Aorta (tissue), 5 donors: ENCODE results near the gene TP53RK. TPM values are rescaled to one million over a fixed set of nuclear protein-coding genes. Genes with fewer than 3 reads are reported as not detected.

ENCODE experiments used
- ATAC-seq: fragments of 200-7000 bp; cut with Tn5 transposase; one replicate; pipeline ENCODE4 v1.9.1; 2022; ENCODE audit warnings: moderate library complexity; ENCODE audit not compliant: low FRiP score
- DNase-seq, 2 donors: peaks; one replicate each; pipeline ENCODE4 v3.0.0-alpha.2; 2020
- H3K27ac ChIP-seq, 2 donors: one replicate each; pipeline ENCODE4 v1.5.1; 2013; ENCODE audit warnings: low read length in 2 of 2, mild to moderate bottlenecking in 2 of 2, moderate library complexity in 2 of 2, control low read depth in 1 of 2, inconsistent platforms in 1 of 2, low read depth in 1 of 2
- H3K27me3 ChIP-seq, 2 donors: one replicate each; pipeline ENCODE4 v1.6.1; 2013; ENCODE audit warnings: control low read depth in 1 of 2, low read length in 1 of 2, mild to moderate bottlenecking in 1 of 2, moderate library complexity in 1 of 2; ENCODE audit not compliant: insufficient read depth in 2 of 2, control insufficient read depth in 1 of 2
- H3K36me3 ChIP-seq, 2 donors: one replicate each; pipeline ENCODE4 v1.6.1; 2013; ENCODE audit warnings: control low read depth in 1 of 2, low read length in 1 of 2, mild to moderate bottlenecking in 1 of 2; ENCODE audit not compliant: insufficient read depth in 2 of 2, control insufficient read depth in 1 of 2
- H3K4me1 ChIP-seq, 2 donors: one replicate each; pipeline ENCODE4 v1.6.1; 2013; ENCODE audit warnings: low read length in 2 of 2, control low read depth in 1 of 2, mild to moderate bottlenecking in 1 of 2, moderate library complexity in 1 of 2; ENCODE audit not compliant: insufficient read depth in 2 of 2, control insufficient read depth in 1 of 2
- H3K4me3 ChIP-seq, 2 donors: one replicate each; pipeline ENCODE4 v1.5.1; 2013; ENCODE audit warnings: low read length in 2 of 2, control low read depth in 1 of 2, mild to moderate bottlenecking in 1 of 2
- H3K9me3 ChIP-seq: one replicate; pipeline ENCODE4 v1.6.1; 2013; ENCODE audit warnings: mild to moderate bottlenecking, low read length; ENCODE audit not compliant: control insufficient read depth
- WGBS, 2 donors: extraction: QIAGEN DNeasy Blood & Tissue Kit; methylation state at CpG; one replicate each; pipeline ENCODE4 v1.1.7; 2013; 5-methylcytosine and 5-hydroxymethylcytosine counted together
- intact Hi-C, 2 donors: fragments of 100-400 bp; cut with DNase I; formaldehyde crosslinking; loops; one replicate each; pipeline versions ENCODE4 v1.14.2 to v1.15.0; 2022
- long read RNA-seq, 2 donors: library from polyadenylated mRNA; unstranded; transcript quantifications; one replicate each; pipeline ENCODE4 v2.0.0, GENCODE V29; 2020 to 2021
- polyA plus RNA-seq, 2 donors: library from polyadenylated mRNA; stranded (reverse); fragments of 200-250 nt; gene quantifications; one replicate each; pipeline ENCODE4 v1.2.3, GENCODE V29; 2013
- total RNA-seq, 2 donors: library from RNA; stranded (reverse); fragmentation: NEBNext Ultra II Directional; extraction: Animal tissue kit (Norgen Biotek cat#: 25700); gene quantifications; one replicate each; pipeline ENCODE4 v1.2.1, GENCODE V29; 2021
- donor health status: healthy with polysubstance abuse.
- donor health status: Bipolar disorder and iron deficiency.
- donor health status: DM: no; HTN: no; CAD: no.
- donor health status: DM: no; HTN: no; CAD: no.
- donor health status: DM: yes; HTN: yes; CAD: no.

The TP53RK gene
- total RNA-seq (10 to 100 TPM in 1 of 2 donors, 1 to 10 TPM in 1; 9.4 to 10.4 TPM), polyA plus RNA-seq (1 to 10 TPM; 9.3 to 9.4 TPM)
- long read RNA-seq, donor 1, transcript TP53RK-202 (2 exons, 3,515 nt): major isoform, 28 of 29 reads
- long read RNA-seq, donor 1, partial matches to known transcripts: 0 of 29 reads
- long read RNA-seq, donor 1, other reads (novel, unspliced or antisense): 0 of 29 reads
- long read RNA-seq, donor 2, transcript TP53RK-202 (2 exons, 3,515 nt): major isoform, 10 of 11 reads
- long read RNA-seq, donor 2, partial matches to known transcripts: 0 of 11 reads
- long read RNA-seq, donor 2, other reads (novel, unspliced or antisense): 1 of 11 reads

DNA sequence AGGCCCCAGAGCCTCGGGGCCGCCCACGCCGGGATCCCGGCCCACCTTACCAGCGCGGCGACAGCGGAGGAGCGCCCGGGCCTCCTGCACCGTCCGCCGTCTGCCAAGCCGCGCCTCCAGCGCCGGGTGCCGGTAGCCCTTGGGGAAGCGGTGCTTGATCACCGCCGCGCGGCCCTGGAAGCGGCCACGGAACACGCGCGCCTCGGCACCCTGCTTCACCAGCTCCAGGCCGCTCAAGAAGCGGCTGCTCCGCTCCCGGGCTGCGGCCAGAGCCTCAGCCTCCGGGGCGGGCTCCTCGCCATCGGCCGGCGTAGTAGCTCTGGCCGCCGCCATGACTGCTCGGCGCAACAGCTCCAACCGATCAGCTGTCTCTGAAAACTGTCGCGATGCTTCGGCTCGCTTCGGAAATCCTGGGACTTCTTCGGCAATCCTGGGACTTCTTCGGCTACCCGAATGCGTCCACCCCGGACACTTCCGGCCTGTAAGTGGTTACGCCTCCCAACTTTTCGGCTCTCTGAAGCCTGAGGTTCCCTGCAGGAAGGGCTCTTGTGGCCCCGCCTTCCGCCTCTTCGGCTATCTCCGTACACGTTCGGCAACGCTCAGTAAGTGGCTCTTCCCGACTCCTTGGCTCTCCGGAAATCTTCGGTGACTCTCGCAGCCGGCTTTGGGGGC is at the start of gene TP53RK:
Gene TP53RK (minus strand): TSS at position 363 of the 672 bp plus-strand sequence. CDS start 30 bp downstream, at position 333.
- intact Hi-C loops: loop anchor here in 1 of 2 donors (10.0 kb wide), 1 partner anchor 324 kb away; no protein-coding TSS in a partner anchor
- H3K27ac ChIP-seq: peak within 1 kb of the TSS; percentile 80 to 87
- H3K4me1 ChIP-seq: peaks cover 3 to 4% of the 10 kb centered on the region in 2 donors
- no peaks in the 10 kb centered on the region for H3K27me3 ChIP-seq
- H3K9me3 ChIP-seq: no peaks in the 10 kb centered on the region
- peak; percentile 99 to 100 for DNase-seq
- H3K36me3 ChIP-seq: no peaks in the 10 kb centered on the region
- peak; percentile 99 for ATAC-seq
- H3K4me3 ChIP-seq: peak within 1 kb of the TSS; percentile 65 to 94
- WGBS, 2 donors: 0% methylated on average over 67 to 71 of the region's 71 CpGs

- H3K4me3 ChIP-seq: no peak overlapping the region
- DNase-seq (no peak), ATAC-seq (no peak)
- WGBS, 2 donors: 95 to 96% methylated on average over 2 of the region's 2 CpGs
- peaks cover 0 to 4% of the 10 kb centered on the region in 2 donors for H3K36me3 ChIP-seq
- H3K27ac ChIP-seq: no peak overlapping the region
- H3K27me3 ChIP-seq: no peaks in the 10 kb centered on the region
- peaks cover 0 to 4% of the 10 kb centered on the region in 2 donors for H3K4me1 ChIP-seq
- intact Hi-C loops: no loop called here
- H3K9me3 ChIP-seq: peaks cover under 1% of the 10 kb centered on the region
Observed at GRCh38 chr20:46735436-46735835, 46.2 kb upstream of the TP53RK start.

DNA sequence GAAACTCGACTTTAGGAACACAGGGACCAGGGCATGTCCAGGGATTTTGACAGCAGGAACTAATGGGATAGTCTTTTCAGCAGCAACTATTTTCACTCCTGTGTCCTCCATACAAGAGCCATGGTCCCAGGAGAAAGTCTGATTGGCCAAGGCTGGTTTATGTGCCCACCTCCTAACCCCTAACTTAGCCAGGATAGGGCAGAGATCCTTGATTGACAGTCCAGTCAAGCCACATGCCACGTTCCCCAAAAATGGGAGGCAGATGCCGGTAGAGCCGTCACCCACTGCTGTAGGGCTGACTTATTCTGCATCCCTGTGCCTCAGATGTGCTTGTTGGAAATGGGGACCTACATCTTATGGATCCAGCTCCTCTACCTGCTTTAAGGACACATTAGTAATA is 42.5 kb upstream of the TP53RK start:
- Histone ChIP-seq H3K9me3 (no peaks in the 10 kb centered on the region), H3K27me3 (no peaks in the 10 kb centered on the region), H3K4me1 (peaks cover 0 to 4% of the 10 kb centered on the region in 2 donors), H3K4me3 (no peak overlapping the region), H3K36me3 (peaks cover 2 to 4% of the 10 kb centered on the region in 2 donors), H3K27ac (no peak overlapping the region)
- WGBS, 2 donors: 79 to 91% methylated on average over 4 of the region's 4 CpGs
- DNase-seq: no peak
- intact Hi-C loops: no loop called here
- no peak for ATAC-seq

- Histone ChIP-seq H3K27me3 (no peaks in the 10 kb centered on the region), H3K4me3 (no peak overlapping the region), H3K36me3 (peaks cover 0 to 2% of the 10 kb centered on the region in 2 donors), H3K4me1 (no peaks in the 10 kb centered on the region), H3K9me3 (no peaks in the 10 kb centered on the region), H3K27ac (no peak overlapping the region)
- DNase-seq: no peak
- 93 to 94% methylated on average over 27 of the region's 27 CpGs for whole genome bisulfite sequencing, 2 donors
- peak; percentile 19 for ATAC-seq
- intact Hi-C loops: no loop called here
Observed at GRCh38 chr20:46725186-46726165, 36.2 kb upstream of the TP53RK start.

- 47 to 68% methylated on average over 1 of the region's 1 CpG for WGBS, 2 donors
- Histone ChIP-seq H3K36me3 (peaks cover 5 to 7% of the 10 kb centered on the region in 2 donors), H3K4me3 (no peak overlapping the region), H3K27me3 (no peaks in the 10 kb centered on the region), H3K9me3 (peaks cover 1% of the 10 kb centered on the region), H3K4me1 (no peaks in the 10 kb centered on the region), H3K27ac (no peak overlapping the region)
- DNase-seq (no peak), ATAC-seq (no peak)
- intact Hi-C loops: no loop called here
Observed at GRCh38 chr20:46724343-46724959, 35.2 kb upstream of the TP53RK start.

DNA sequence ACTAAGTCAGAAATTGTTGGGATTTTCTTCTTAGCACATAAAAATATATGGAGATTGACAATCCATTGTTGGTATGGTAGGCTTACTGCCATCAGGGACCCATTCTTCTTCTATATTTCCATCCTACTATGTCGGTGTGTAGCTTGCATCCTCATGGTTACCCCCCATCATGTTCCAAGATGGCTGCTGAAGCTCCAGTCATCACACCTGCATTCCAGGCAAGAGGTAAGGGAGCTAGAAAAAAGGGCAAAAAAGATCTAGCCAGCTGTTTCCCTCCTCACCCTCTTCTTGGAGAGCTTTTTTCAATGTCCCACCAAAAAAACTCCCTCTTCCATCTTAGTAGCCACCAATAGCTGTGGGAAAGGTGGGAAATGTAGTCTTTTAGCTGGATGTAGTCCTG is 33.8 kb upstream of the TP53RK start:
- H3K27ac ChIP-seq: no peak overlapping the region
- DNase-seq (no peak), ATAC-seq (no peak)
- no peaks in the 10 kb centered on the region for H3K27me3 ChIP-seq
- H3K36me3 ChIP-seq: peaks cover 2 to 9% of the 10 kb centered on the region in 2 donors
- WGBS, 2 donors: 96 to 97% methylated on average over 1 of the region's 1 CpG
- peaks cover 1% of the 10 kb centered on the region for H3K9me3 ChIP-seq
- no peak overlapping the region for H3K4me3 ChIP-seq
- H3K4me1 ChIP-seq: no peaks in the 10 kb centered on the region
- intact Hi-C loops: no loop called here

- Histone ChIP-seq H3K4me1 (no peaks in the 10 kb centered on the region), H3K27ac (no peak overlapping the region), H3K27me3 (no peaks in the 10 kb centered on the region), H3K36me3 (peaks cover 2 to 9% of the 10 kb centered on the region in 2 donors), H3K9me3 (peaks cover 1% of the 10 kb centered on the region), H3K4me3 (no peak overlapping the region)
- DNase-seq: no peak
- intact Hi-C loops: no loop called here
- ATAC-seq: no peak
- 97 to 100% methylated on average over 2 of the region's 2 CpGs for WGBS, 2 donors
Observed at GRCh38 chr20:46722450-46722849, 33.2 kb upstream of the TP53RK start.

- peaks cover 2 to 9% of the 10 kb centered on the region in 2 donors for H3K36me3 ChIP-seq
- H3K4me3 ChIP-seq: no peak overlapping the region
- no peak for DNase-seq
- peaks cover 1% of the 10 kb centered on the region for H3K9me3 ChIP-seq
- WGBS, 2 donors: 95 to 96% methylated on average over 1 of the region's 1 CpG
- intact Hi-C loops: no loop called here
- no peaks in the 10 kb centered on the region for H3K27me3 ChIP-seq
- H3K27ac ChIP-seq: no peak overlapping the region
- no peaks in the 10 kb centered on the region for H3K4me1 ChIP-seq
- ATAC-seq: no peak
Observed at GRCh38 chr20:46721476-46721875, 32.2 kb upstream of the TP53RK start.
